NCI-H146 (cell line): Measurements from ENCODE around the gene THADA.
"Not testable (repeated sequence)": the region's sequence is repeated elsewhere in the genome, so short reads cannot be mapped to it uniquely, and the experiment has no call there.

Source experiments
- DNase-seq: peaks from one replicate; lab custom pipeline; 2025; lab: John Stamatoyannopoulos, UW

THADA gene

GRCh38 chr2:43412114-43412753 lies 183.6 kb downstream of the THADA start:
- DNase-seq = no peak

DNA sequence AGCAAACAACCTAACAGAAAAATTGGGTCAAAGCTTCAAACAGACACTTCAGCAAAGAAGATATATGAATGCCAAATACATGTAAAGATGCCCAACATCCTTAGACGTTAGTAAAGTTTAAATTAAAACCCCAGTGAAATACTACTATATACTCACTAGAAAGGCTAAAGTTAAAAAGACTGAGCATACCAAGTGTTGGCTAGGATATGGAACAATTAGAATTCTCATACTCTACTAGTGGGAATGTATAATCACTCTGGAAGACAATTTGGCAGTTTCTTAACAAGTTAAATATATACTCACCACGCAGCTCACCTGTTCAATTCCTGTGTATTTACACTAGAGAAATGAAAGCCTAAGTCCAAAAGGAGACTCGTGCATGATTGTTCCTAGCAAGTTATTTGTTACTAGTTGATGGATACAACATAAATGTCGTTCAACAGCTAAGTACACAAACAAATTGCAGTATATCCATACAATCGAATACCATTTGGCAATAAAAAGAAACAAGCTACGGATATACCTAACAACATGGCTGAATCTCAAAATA lies 185.7 kb downstream of the THADA start:
- DNase-seq = no peak

DNA sequence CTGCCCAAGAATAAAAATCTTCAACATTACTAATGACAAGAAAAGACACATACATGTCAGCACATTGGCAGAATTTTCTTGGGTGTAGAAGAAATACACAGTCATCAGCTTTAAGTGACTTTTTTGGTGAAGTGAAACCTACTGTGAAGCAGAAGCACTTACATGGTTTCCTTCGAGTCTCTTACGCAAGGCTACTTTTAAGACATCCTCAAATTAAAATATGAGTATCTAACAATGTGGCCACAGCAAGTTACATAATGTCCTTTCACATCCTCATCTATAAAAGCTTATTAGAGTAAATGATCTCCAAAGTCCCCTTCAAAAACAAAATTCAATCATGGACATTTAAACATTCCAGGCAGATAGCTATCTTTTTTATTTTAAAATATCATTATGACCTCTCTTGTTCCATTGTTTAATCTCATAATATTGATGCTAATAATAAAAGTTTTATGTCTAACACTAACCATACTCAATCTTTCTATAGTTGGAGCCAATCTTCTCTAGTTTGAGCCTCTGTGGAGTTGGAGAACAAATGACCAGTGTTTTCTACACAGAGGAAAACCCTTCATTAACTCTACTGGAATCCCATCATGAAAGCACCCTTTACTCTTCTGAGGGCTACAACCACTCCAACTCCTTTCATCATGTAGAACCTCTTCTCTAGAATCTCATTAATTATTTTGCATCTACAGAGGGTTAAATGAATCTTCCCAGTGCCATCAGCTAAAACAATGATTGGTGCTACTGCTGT lies 187.3 kb downstream of the THADA start:
- no peak for DNase-seq

GRCh38 chr2:43407935-43408334 lies 187.9 kb downstream of the THADA start:
- DNase-seq = no peak

- DNase-seq = no peak
These were observed 189.1 kb downstream of the THADA start for GRCh38 chr2:43406651-43407279.

- no peak for DNase-seq
These were observed 190.0 kb downstream of the THADA start for GRCh38 chr2:43405829-43406228.

DNA sequence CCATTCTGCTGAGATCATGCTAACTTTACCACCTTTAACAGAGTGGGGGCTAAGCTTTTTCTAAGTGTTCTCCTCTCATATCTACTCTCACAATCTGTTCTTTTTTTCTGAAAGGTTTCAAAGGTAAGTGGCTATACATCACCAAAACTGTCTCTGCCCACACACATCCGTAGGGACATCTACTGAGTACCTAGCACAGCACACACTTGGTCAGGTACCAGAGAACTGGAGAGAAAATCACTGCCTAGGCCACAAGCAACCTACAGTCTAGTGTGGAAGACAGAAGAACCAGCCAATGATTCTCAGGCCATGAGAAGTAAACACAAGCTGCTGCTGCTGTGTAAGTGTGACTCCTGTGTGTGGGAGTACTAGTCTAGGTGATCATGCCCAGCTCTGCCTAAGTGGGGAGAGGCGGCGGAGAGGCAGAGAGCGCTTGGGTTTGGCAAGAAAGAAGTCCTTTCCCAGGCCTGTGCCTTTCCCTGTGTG lies 193.3 kb downstream of the THADA start:
- DNase-seq = no peak

GRCh38 chr2:43402002-43402401 lies 193.8 kb downstream of the THADA start:
- DNase-seq = no peak

GRCh38 chr2:43400508-43400907 lies 195.3 kb downstream of the THADA start:
- DNase-seq = no peak

DNA sequence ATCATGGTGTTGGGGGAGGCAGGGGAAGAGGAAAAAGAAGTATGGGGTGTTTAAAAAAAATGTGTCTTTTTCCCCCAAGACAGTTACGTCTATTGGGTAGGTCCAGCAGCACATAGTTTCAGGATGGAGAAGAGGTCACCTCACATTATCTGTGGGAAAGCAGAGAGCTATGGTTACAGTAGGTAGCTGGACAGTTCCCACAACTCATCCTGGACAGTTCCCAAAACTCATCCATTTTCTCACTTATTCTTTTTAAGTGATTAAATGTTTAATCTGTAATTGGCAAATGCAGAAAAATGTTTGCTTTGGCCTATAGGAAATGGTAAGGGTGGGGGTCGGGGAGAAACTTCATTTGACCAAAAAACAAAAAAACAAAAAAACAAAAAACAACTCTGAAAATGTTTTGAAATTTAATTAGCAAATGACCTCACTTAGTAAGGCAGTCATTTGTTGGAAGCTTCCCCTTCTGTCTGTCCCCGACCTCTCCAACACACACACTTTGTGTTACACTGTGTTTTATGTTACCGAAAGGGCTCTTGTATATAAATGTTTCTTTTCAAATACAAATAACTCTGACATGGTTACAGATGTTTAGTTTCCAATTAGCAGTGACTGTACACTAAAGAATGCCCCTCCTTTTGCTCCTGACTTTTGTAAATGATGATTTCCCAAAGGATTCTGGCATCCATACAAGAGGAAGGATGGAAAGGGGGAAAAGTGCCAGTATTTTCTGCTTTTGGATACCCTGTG lies 196.1 kb downstream of the THADA start:
- no peak for DNase-seq

DNA sequence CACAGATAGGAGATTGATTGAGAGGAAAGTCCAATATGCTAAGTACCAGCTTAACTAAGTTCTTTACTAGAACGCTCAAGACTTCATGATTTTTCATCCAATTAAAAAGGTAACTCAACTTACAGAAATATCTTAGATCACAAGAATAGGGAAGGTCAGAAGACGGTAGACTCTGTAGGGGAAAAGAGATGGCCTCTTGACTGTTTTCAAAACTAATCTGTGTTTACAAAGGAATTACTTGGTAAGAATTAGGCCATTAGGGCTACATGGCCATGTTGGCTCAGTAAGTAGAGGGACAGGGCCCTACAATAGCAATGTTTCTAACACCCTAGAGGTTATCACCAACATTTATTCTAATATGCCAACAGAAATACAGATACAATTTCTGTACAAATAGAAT lies 196.7 kb downstream of the THADA start:
- no peak for DNase-seq

- DNase-seq = no peak
These were observed 198.0 kb downstream of the THADA start for GRCh38 chr2:43397821-43398220.

DNA sequence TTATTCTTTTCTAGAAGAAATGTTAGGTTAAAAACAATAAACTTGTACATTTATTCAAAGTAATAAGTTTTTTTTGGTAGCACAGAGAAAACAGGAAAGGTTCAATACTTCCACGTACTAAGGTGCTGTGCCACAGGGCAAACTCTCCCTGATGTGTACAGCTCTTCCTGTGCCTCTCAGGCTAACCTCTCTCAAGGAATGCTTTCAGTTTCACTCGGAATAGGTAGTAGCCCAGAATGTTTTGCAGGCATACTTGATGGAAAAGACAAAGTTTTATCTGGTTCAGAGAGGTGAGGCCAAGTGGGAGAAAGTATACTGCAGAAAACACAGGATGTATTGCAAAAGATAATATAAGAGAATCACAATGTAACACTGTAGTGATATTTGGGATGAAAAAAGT lies 198.4 kb downstream of the THADA start:
- no peak for DNase-seq

DNA sequence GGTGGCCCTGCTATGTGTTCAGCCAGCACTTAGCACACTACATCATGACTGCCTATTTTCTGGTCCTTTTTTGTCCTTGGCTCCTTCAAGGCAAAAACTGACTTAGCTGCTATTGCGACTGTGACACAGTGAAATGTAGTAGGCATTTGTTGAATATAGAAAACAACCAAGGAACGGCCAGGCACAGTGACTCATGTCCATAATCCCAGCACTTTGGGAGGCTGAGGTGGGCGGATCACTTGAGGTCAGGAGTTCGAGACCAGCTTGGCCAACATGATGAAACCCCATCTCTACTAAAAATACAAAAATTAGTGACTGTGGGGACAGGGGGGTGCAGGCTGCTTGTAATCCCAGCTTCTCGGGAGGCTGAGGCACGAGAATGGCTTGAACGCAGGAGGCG lies 199.5 kb downstream of the THADA start:
- not testable (repeated sequence) for DNase-seq

- DNase-seq = no peak
These were observed 201.9 kb downstream of the THADA start for GRCh38 chr2:43393918-43394317.

GRCh38 chr2:43391878-43392215 lies 204.0 kb downstream of the THADA start:
- no peak for DNase-seq

GRCh38 chr2:43391201-43391877 lies 204.5 kb downstream of the THADA start:
- no peak for DNase-seq

GRCh38 chr2:43389581-43390466 lies 206.0 kb downstream of the THADA start:
- no peak for DNase-seq

DNA sequence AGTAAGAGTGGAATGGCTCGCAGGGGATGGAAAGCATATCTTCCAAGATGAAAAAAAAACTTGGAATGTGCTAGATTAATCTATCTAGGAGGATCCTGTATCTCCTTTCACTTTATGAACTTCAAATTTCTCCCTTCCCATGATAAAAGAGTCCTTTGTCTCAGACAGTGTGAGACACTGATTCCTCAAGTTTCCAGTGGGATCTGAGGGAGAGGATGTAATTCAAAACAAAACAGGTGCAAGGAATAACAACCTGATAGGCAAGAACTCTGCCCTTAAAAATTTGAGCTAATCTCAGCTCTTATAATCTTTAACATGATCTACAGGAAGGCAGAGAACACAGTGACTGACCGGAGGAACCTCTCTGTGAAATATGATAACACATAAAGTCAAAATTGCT lies 207.5 kb downstream of the THADA start:
- DNase-seq = no peak
